HG02885 (cell line): ENCODE data around the gene NPY1R.

Source experiments
- ATAC-seq: cut with Tn5 transposase; IDR thresholded peaks from one replicate; pipeline ENCODE4 v1.9.1; 2021; ENCODE audit warnings: mild to moderate bottlenecking; ENCODE audit not compliant: unreplicated experiment, poor library complexity

Gene NPY1R

DNA sequence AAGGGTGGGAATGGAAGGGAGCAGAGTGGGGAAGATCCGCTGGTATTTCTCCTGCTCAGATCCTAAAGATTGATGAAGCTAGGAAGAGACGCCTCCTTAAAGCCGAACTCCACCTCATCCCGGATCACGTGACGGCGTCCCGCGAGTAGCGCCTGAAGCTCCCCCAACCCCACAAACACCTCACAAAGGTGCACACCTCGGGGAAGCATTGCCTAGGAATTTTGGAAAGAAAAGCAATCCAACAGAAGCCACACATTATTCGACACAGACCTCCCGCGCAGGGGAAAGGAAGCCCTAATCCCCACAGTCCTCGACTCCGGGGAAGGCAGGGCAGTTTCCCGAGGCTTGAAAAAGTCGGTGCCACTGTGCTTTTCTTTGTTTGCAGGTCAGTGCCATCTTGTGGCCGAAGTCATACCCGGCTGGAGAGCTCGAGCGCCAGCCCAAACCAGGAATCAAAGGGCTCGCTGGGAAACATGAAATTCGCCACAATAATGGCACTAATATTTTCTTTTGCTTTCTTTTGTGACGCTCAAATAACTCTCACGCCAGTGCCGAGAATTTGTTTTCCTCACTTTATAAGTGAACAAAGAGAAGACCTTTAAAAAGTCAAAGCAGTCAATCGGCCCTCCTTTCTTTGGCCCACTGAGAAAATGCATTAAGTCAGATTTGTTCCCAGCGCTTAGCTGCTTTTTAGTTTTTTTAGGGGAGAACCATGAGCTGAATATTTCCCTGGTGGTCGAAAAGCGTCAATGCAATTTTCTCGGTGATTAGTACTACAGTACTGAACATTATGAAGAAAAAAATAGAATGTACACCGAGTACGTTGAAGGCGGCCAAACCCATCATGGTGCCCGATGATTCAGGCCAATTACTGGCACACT, at the start of gene NPY1R:
Gene NPY1R, minus strand, starts transcription at position 71 of the 881 bp plus-strand sequence. CDS start 6,042 bp downstream, outside the sequence.
- peak; percentile 80 for ATAC-seq

DNA sequence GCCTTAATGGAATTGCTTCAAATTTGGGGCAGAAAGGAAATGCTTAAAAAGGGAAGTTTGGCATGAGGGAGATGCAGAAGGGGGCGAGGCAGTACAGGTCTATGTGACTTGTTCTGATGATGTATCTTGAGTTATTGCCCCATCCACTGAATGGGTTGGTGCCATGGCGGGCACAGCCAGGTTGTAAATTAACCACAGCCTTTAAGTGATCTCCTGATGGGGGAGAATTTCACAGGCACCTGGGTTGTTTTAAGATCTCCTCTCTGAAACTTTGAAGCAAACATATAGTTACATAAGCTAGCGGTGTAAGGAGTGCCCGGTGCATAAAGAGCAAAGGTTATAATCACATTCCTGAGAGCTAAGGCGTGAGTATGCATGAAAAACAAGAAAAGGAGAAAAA, 48.3 kb upstream of the NPY1R start:
- ATAC-seq: no peak

DNA sequence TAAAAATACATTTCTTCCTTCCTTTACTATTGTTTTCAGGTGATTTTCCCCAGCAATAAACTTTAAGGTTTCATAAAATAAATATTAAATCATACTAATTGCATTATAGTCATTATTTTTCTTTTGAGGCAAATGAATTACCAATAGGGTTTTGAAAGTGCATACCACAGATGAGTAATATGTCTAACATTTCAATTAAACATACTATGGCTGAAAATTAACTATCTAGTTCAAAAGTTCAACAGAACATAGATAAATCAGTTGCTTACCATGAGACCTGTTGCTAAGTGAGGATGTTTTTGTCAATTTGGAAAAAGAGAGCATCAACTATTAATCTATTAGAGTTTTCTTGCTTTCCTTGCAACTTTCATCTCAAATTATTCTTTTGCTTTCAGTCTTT, 46.3 kb upstream of the NPY1R start:
- ATAC-seq: no peak

DNA sequence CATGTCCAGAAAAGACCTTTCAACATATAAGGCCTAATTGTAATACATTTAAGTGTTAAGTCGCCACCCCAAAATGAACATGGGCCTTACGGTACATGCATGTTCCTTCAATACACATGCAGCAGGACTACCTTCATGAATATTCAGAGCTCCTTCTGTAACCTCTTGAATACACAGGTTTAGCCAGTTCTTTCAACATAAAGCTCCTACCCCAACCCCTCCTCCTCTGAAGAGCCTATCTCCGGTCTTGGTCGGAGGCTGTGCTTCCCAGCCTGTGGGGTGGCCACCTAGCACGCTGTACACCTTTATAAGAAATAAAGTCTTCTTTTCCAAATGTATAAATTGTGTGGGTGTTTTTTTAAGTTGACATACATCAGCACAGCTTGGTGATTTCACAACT, 39.6 kb upstream of the NPY1R start:
- ATAC-seq: no peak

DNA sequence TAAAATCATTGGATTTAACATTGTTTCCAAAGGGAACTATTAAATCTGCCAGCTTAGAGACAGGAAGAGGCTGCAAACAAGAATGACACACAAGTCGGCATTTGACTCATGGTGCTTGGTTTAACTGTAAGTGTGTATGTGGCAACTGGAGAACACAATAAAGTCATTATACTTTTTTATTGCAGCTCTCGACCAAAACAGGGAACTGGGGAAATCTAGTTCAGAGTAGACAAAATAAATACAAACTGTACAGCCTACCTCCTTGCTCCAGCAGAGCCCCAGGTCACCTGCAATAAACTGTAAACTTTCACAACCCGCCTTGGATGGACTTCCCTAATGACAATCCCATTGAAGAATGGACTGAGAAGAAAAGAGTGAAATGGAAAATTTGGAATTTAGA, 35.3 kb upstream of the NPY1R start:
- ATAC-seq: no peak

DNA sequence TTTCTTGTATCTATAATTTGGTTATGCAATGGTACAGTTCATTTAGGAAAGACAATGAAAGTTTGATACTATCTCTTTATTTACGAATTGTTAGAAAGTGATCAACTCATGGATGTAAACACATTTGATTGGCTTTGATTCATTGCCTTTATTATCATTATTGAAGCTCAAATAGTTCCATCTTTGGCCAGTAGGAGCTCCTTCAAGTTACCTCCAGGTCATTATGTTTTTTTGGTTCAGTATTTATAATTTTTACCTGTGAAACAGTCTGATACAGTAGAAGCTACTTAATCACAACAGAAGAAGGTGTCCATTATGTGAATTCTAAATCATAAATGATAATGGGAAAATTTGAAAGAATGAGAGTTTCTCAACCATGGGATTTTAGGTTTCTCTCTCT, 23.7 kb upstream of the NPY1R start:
- no peak for ATAC-seq

DNA sequence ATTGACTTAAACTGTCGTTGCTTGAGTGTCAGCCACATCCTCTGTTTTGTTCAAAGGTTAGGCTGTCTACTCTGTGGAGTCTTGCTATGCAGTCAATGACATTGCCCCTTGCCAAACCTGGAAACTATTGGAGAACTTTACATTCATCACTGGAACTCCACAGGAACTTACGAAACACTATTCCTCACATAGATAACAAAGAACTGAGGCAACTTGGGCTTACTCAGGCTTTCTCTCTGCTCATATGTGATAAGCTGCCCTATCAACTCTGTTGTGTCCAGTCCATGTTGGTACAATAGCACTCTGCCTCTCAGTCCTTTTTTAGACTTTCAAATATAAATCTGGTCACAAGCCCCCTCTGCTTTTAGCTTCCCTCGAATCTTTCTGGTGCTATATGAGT, 20.7 kb upstream of the NPY1R start:
- ATAC-seq: no peak

DNA sequence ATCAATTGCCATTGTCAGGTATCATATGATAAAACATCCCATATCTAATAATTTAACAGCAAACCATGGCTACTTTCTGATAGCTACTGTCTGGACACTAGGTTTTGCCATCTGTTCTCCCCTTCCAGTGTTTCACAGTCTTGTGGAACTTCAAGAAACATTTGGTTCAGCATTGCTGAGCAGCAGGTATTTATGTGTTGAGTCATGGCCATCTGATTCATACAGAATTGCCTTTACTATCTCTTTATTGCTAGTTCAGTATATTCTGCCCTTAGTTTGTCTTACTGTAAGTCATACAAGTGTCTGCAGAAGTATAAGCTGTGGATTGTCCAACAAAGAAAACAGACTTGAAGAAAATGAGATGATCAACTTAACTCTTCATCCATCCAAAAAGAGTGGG, 18.3 kb upstream of the NPY1R start:
- ATAC-seq: no peak

DNA sequence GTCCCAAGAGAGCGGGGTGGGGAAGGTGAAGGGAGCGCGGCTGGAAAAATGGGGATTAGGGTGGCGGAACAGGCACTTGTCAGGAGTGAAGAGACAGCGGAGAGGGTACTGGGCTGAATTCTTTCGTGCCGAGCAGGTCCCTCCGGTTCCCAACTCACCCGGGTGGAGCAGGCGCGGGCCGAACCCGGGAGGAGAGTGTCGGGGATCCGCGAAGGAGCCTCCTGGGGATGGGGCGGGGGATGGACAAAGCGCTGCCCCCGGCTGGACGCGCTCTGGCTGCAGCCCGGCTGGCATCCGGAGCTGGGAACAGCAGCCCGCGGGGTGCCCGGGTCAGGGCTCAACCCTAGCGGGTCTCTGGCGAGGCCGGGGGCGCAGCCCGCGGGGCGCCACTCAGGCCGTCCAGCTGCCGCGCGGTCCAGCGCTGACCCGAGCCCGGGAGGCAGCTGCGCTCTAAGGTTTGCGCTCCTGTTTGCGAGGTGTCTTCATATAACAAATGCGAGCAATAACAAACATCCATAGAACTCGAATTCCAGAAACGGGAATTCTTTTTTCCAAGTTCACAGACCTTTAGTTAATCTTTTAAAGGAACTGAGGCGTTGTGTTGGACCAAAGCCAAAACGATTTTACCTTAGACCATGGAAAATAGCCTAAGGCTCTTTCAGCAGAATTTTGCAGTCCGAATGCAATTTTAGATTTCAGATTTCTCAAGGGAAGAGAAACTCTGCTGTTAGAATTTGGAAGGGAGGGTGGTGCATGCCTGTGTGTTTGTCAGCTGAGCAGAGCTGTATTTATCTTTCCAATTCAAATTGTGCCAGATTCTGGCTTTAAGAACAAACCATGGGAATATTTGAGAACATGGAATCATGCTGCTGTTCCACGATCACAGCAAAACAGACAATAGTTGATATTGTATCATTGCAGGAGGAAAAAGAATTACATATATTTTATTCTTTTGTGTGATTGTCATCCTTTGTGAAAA, 12.0 kb upstream of the NPY1R start:
- no peak for ATAC-seq

DNA sequence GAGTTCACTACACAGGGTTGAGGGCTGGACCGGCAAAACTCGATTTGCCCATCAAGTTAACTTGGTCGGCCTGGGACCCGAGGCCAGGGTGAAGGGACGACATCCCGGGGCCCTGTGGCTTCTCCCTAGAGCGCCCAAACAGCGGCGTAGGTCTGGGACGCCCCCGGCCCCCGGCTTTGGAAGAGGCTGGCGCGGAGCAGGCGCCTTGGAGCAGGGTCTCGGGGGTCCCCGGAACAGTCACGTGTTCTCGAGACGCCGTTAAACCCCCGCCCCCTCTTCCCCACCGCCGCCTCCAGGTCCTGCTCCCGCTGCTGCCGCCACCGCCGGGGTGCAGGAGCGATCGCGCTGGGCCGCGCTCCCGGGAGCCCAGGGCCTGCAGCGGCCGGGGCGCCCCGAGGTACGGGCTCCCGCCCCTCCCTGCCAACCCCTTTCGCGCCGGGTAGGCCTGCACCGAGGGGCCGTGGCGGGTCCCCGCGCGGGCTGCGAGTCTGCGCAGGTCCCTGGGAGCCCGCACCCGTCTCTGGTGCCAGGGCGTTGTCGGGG, 11.3 kb upstream of the NPY1R start, which contains the start of gene NPY5R:
Gene NPY5R, plus strand, starts transcription at position 289 of the 543 bp plus-strand sequence. CDS start 6,382 bp downstream, outside the sequence.
- ATAC-seq: no peak

DNA sequence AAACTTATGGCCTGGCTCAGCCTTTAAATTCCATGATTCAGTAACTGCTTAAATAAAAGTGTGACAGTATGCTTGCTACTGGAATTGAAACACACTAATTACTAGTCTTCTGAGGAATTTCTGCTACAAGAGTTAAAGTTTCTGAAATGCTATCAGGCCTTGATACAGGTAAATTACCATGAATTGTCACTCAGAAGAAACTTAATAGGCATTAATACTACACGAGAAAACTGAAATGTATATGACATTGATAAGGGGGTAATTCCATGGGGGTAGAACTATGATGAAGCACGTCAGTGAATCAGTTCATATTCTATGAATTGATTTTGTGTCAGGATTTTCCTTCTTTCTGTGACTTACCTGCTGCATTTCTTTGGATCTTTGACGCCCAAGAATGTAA, 3.0 kb upstream of the NPY1R start:
- ATAC-seq: no peak

DNA sequence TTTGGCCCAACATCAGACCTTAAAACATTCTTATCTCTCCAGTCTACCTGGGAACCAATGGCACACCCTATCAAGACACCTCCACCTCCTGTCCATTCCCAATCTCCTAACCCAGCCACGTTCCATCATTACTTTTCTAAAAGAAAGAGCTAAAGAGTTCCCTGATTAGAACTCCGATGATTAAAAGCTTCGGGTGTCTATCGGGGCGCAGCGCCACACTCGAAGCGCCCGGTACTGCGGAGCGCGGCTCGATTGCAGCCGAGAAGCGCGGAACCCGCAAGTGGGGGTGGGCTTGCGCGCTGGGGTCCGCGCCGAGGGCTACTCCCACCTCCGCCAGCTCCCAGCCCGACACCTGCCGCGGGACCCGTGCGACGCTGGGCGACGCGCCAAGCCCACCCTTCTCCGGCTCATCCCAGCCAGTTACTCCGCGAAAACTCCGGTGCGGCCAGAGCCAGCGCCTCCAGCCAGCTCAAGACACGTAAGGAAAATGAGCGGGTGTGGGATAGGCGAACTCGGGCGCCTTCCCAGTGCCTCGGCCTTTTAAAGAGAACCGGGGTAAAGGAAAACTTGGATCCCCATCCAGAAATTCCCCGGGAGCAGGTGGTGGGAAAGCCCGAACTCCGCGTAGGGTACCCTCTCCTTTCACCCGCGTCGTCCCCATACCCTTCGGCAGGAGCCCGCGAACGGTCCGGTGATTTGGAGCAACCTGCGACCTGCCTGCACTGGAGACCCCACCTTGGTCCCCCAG, 593 bp downstream of the NPY1R start:
- ATAC-seq: no peak

DNA sequence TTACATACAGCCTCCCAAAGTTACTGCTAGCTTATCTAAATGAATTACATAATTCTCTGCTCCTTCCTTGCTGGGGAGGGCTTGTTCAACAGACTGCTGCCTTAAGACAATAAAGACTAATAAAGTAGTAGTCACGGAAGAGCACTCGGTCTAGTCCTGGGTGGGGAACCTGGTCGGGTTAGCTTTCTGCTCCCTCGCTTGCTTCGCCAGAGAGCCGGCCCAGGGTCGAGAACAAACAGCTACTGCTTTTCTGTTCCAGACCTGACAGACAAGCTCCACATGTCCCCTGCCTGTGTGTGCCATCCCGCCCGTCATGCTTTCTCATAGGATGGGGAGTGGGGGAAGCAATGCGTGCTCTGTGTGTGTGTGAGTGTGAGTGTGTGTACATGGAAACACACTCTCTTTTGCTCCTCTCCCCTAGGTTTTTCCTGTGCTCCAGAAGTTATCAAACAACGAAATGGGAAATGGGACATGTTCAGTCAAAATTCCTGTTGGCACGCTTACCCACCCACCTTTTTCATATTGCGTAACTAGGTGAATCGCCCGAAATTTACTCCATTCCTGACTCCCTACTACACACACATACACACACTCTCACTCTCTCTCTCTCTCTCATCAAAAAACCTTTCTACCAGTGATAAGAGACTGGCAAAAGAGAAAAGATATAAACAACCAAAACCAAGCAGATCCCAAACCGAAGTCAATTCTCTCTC, 1.3 kb downstream of the NPY1R start:
- no peak for ATAC-seq

DNA sequence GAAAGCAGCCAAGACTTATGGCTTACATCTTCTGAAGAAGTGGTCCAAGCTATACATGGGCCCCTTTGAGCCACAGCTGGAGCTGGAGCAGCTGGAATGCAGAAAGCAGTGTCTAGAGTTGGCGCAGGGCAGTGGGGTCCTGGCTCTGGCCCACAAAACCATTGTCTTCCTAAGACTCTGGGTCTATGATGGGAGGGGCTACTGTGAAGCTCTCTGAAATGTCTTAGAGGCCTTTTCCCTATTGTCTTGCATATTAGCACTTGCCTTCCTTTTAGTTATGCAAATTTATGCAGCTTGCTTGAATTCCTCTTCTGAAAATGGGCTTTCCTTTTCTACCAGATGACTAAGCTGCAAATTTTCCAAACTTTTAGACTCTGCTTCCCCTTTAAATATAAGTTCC, 15.3 kb downstream of the NPY1R start:
- ATAC-seq: no peak

DNA sequence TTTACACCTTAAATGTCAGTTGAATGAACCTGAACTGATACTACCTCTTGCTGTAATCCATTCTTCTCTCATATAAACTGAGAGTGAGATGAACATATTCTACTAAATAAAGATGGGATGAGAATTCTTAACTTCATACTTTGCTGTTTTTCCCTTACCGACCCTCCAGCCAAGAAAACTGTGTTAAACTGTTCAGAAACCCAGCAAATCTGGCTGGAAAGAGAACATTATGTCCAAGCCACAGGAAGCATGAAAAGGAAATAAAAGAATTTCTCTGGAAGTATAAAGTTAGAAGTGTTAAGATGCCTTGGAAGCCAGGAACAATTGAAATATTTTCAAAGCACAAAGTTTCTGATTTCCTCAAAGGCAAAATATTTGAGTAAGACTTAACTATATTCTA, 22.9 kb downstream of the NPY1R start:
- ATAC-seq: no peak

DNA sequence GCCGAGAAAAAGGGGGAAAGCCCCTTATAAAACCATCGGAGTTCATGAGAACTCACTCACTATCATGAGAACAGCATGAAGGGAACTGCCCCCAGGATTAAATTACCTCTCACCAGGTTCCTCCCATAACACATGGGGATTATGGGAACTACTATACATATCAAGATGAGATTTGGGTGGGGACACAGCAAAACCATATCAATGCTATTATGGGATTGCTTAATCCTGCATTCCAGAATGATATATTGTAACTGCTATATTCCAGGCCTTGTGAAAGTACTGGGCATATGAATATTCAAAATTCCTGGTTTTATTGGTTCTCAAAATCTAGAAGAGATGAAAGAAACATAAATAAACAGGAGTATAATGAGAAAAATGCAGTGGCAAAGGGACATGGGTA, 29.3 kb downstream of the NPY1R start:
- no peak for ATAC-seq

DNA sequence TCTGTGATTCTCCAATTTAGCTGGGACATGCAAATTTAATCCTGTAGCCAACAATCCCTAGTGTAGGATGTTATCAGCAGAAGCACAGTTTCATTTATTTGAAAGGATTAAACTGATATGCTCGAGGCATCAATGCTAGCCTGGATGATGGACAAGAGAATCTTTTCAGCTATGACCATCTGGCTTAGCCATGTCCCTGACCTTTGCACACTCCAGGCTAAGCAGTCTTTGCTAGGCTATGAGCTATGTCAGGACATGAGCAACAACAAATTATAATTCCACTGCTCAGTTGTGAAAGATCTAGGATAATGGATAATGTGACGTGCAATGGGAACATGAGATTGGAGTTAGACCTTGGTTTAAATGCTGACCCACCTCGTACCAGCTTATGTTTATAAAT, 32.0 kb downstream of the NPY1R start:
- no peak for ATAC-seq

DNA sequence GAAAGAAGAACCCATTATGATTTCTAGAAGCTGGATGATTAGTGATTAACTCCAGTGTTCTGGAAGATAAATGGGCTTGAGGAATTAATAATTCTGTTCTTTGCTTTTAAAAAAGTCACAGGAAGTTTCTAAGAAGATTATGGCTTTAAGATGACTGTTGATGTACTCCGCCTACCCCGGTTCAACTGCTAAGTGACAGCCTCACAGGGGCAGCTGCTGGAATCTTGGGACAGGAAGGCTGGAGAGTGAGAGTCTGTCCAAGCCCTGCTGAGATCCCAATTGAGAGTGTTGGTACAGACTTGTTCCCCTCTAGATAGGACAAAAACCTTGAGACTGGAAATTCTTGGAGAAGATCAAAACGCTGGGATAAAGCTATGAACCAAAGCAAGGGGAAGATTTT, 37.3 kb downstream of the NPY1R start:
- no peak for ATAC-seq

DNA sequence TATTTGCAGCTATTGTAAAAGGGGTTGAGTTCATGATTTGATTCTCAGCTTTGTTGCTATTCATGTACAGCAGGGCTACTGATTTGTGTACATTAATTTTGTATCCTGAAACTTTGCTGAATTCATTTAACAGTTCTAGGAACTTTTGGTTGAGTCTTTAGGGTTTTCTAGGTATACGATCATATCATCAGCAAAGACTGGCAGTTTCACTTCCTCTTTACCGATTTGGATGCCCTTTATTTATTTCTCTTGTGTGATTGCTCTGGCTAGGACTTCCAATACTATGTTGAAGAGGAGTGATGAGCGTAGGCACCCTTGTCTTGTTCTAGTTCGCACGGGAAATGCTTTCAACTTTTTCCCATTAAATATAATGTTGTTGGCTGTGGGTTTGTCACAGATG, 48.1 kb downstream of the NPY1R start:
- no peak for ATAC-seq
